ENCODE measurements around the gene PALM. TPM values are rescaled to one million over a fixed set of nuclear protein-coding genes. Genes with fewer than 3 reads are reported as not detected.

PALM gene
- polyA plus RNA-seq, 3 donors from 2014 or later = not detected

Other genes with a start within 250 kb of the PALM start
- gene SHC2, start 247.9 kb upstream of the PALM start, polyA plus RNA-seq = not detected
- under 1 TPM in 1 of 3 donors, not detected in 2; 0.30 TPM for gene MADCAM1, start 212.4 kb upstream of the PALM start, polyA plus RNA-seq
- 10 to 100 TPM; 28.8 to 63.6 (median 37.0) TPM for gene TPGS1, start 201.4 kb upstream of the PALM start, polyA plus RNA-seq
- 10 to 100 TPM; 40.6 to 57.7 (median 48.5) TPM for gene CDC34, start 177.2 kb upstream of the PALM start, polyA plus RNA-seq
- gene GZMM, start 164.9 kb upstream of the PALM start, polyA plus RNA-seq = 100 to 1,000 TPM; 584 to 982 (median 652) TPM
- 100 to 1,000 TPM; 513 to 682 (median 576) TPM for gene BSG, start 136.3 kb upstream of the PALM start, polyA plus RNA-seq
- gene HCN2, start 119.1 kb upstream of the PALM start, polyA plus RNA-seq = not detected
- gene POLRMT, start 75.4 kb upstream of the PALM start, polyA plus RNA-seq = 10 to 100 TPM; 26.6 to 38.1 (median 37.5) TPM
- gene FGF22, start 69.1 kb upstream of the PALM start, polyA plus RNA-seq = under 1 TPM in 1 of 3 donors, not detected in 2; 0.54 TPM
- gene RNF126, start 45.7 kb upstream of the PALM start, polyA plus RNA-seq = 100 to 1,000 TPM in 1 of 3 donors, 10 to 100 TPM in 2; 78.7 to 119 (median 94.4) TPM
- 1 to 10 TPM in 2 of 3 donors, not detected in 1; 1.4 to 2.6 TPM for gene FSTL3, start 32.5 kb upstream of the PALM start, polyA plus RNA-seq
- 10 to 100 TPM in 1 of 3 donors, 1 to 10 TPM in 2; 5.8 to 41.4 (median 6.3) TPM for gene PRSS57, start 13.5 kb upstream of the PALM start, polyA plus RNA-seq
- gene MISP, start 42.2 kb downstream of the PALM start, polyA plus RNA-seq = not detected
- 100 to 1,000 TPM in 1 of 3 donors, 10 to 100 TPM in 2; 70.0 to 185 (median 87.8) TPM for gene PTBP1, start 88.5 kb downstream of the PALM start, polyA plus RNA-seq
- not detected for gene PLPPR3, start 113.0 kb downstream of the PALM start, polyA plus RNA-seq
- gene AZU1, start 118.9 kb downstream of the PALM start, polyA plus RNA-seq = not detected
- gene PRTN3, start 132.1 kb downstream of the PALM start, polyA plus RNA-seq = not detected
- gene ELANE, start 143.4 kb downstream of the PALM start, polyA plus RNA-seq = not detected
- gene CFD, start 150.7 kb downstream of the PALM start, polyA plus RNA-seq = 1 to 10 TPM; 1.5 to 4.1 (median 3.6) TPM
- gene MED16, start 184.3 kb downstream of the PALM start, polyA plus RNA-seq = 100 to 1,000 TPM in 1 of 3 donors, 10 to 100 TPM in 2; 44.2 to 112 (median 48.0) TPM
- gene RNU6-9, start 184.5 kb downstream of the PALM start, polyA plus RNA-seq = not detected
- 100 to 1,000 TPM in 1 of 3 donors, 10 to 100 TPM in 2; 83.5 to 146 (median 85.8) TPM for gene R3HDM4, start 204.3 kb downstream of the PALM start, polyA plus RNA-seq
- not detected for gene KISS1R, start 208.4 kb downstream of the PALM start, polyA plus RNA-seq
- 1 to 10 TPM; 1.0 to 1.7 (median 1.4) TPM for gene ARID3A, start 217.1 kb downstream of the PALM start, polyA plus RNA-seq